ENCODE results near the gene COL4A1.

DNA sequence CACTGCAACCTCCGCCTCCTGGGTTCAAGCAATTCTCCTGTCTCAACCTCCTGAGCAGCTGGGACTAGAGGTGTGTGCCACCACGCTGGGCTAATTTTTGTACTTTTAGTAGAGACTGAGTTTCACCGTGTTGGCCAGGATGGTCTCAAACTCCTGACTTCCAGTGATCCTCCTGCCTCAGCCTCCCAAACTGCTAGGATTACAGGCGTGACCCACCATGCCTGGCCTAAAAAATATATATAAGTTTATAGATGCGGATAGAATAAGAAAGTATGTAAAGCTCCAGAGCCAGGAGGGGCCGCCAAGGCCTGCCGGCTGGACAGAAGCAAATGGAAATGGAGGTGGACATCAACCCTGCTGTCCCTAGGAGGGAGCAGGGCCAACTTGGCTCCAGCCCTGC lies 66.0 kb downstream of the COL4A1 start:
- TF ChIP-seq, protein P1, sequence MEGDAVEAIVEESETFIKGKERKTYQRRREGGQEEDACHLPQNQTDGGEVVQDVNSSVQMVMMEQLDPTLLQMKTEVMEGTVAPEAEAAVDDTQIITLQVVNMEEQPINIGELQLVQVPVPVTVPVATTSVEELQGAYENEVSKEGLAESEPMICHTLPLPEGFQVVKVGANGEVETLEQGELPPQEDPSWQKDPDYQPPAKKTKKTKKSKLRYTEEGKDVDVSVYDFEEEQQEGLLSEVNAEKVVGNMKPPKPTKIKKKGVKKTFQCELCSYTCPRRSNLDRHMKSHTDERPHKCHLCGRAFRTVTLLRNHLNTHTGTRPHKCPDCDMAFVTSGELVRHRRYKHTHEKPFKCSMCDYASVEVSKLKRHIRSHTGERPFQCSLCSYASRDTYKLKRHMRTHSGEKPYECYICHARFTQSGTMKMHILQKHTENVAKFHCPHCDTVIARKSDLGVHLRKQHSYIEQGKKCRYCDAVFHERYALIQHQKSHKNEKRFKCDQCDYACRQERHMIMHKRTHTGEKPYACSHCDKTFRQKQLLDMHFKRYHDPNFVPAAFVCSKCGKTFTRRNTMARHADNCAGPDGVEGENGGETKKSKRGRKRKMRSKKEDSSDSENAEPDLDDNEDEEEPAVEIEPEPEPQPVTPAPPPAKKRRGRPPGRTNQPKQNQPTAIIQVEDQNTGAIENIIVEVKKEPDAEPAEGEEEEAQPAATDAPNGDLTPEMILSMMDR (IDR thresholded peaks at IDR 0.05), result no peak
- TF ChIP-seq POLR2A (IDR thresholded peaks at IDR 0.05) (no peak), POLR2AphosphoS5 (IDR thresholded peaks at IDR 0.05; ENCODE audit: insufficient read depth in 1 of 2, low read depth in 1 of 2) (no peak)

Measured in vagina (tissue), 2 donors.